AG10803 (cell line): ENCODE results near the gene ARHGAP28.

Source experiments
- DNase-seq: peaks from one replicate; pipeline ENCODE4 v3.0.0; 2010; ENCODE audit warnings: low read depth
- H3K4me3 ChIP-seq: 2 replicates; pipeline ENCODE4 v1.5.1; 2011; ENCODE audit warnings: mild to moderate bottlenecking, low read length, control low read depth
- CTCF ChIP-seq: conservative IDR thresholded peaks from 2 replicates; pipeline ENCODE4 v1.5.1; 2011; ENCODE audit warnings: mild to moderate bottlenecking, low read length, control low read depth, inconsistent platforms

The ARHGAP28 gene

GRCh38 chr18:6711467-6711866, 18.0 kb upstream of the ARHGAP28 start:
- TF ChIP-seq CTCF, result no peak
- no peak overlapping the region for H3K4me3 ChIP-seq
- no peak for DNase-seq

GRCh38 chr18:6712401-6712800, 17.1 kb upstream of the ARHGAP28 start:
- TF ChIP-seq CTCF, result no peak
- no peak overlapping the region for H3K4me3 ChIP-seq
- no peak for DNase-seq

GRCh38 chr18:6714010-6714409, 15.5 kb upstream of the ARHGAP28 start:
- no peak for TF ChIP-seq CTCF
- no peak overlapping the region for H3K4me3 ChIP-seq
- no peak for DNase-seq

GRCh38 chr18:6718267-6718666, 11.2 kb upstream of the ARHGAP28 start:
- no peak for TF ChIP-seq CTCF
- DNase-seq, result no peak
- no peak overlapping the region for H3K4me3 ChIP-seq

- DNase-seq, result no peak
- H3K4me3 ChIP-seq, result no peak overlapping the region
- no peak for TF ChIP-seq CTCF
These were observed 10.2 kb upstream of the ARHGAP28 start for GRCh38 chr18:6719098-6719846.

- no peak for DNase-seq
- no peak overlapping the region for H3K4me3 ChIP-seq
- TF ChIP-seq CTCF, result no peak
These were observed 9.4 kb upstream of the ARHGAP28 start for GRCh38 chr18:6719910-6720683.

- TF ChIP-seq CTCF, result no peak
These were observed 7.8 kb upstream of the ARHGAP28 start for GRCh38 chr18:6721755-6722154.

More at GRCh38 chr18:6721755-6722154, 7.8 kb upstream of the ARHGAP28 start:
- no peak overlapping the region for H3K4me3 ChIP-seq
- DNase-seq, result no peak
